Peyer's patch (tissue), 4 donors: ENCODE data around the gene GPSM3. TPM values are rescaled to one million over a fixed set of nuclear protein-coding genes. Genes with fewer than 3 reads are reported as not detected.
"Not testable (repeated sequence)": the region's sequence is repeated elsewhere in the genome, so short reads cannot be mapped to it uniquely, and the experiment has no call there.

Experiments used
- DNase-seq, 3 donors: peaks; one replicate each; pipeline ENCODE4 v3.0.0-alpha.2; 2017 to 2019
- H3K27ac ChIP-seq, 4 donors: fragments of 200-600 bp; sonication (generic); one replicate each; pipeline ENCODE4 v1.5.1; 2016 to 2019
- H3K27me3 ChIP-seq, 2 donors: fragments of 200-600 bp; sonication (generic); one replicate each; pipeline ENCODE4 v1.5.1; 2019
- H3K36me3 ChIP-seq, 3 donors: fragments of 200-600 bp; sonication (generic); one replicate each; pipeline ENCODE4 v1.5.1; 2016 to 2019
- H3K4me1 ChIP-seq, 4 donors: fragments of 200-600 bp; sonication (generic); one replicate each; pipeline ENCODE4 v1.5.1; 2016 to 2019
- H3K4me3 ChIP-seq, 4 donors: fragments of 200-600 bp; sonication (generic); 1 replicate in 3 of 4; 2 replicates in 1 of 4; pipeline ENCODE4 v1.5.1; 2016 to 2019; ENCODE audit warnings: mild to moderate bottlenecking in 1 of 4
- H3K9me3 ChIP-seq, 4 donors: fragments of 200-600 bp; sonication (generic); one replicate each; pipeline ENCODE4 v1.5.1; 2016 to 2019; ENCODE audit warnings: mild to moderate bottlenecking in 1 of 4
- CTCF ChIP-seq, 6 experiments: fragments of 450-650 bp in 4 of 6; fragments of 200-600 bp in 2 of 6; sonication (generic) in 1 of 6; IDR thresholded peaks; one replicate each; pipeline ENCODE4 v1.5.1; 2017 to 2019; ENCODE audit warnings: antibody characterized with exemption in 6 of 6, mild to moderate bottlenecking in 3 of 6, moderate library complexity in 1 of 6
- POLR2A ChIP-seq, 2 donors: fragments of 450-650 bp; IDR thresholded peaks; one replicate each; pipeline ENCODE4 v1.5.1; 2017; ENCODE audit warnings: antibody characterized with exemption in 2 of 2, mild to moderate bottlenecking in 2 of 2, moderate library complexity in 2 of 2
- small RNA-seq, 2 donors: library from RNA; depleted of rRNA; stranded (forward); fragments of <200 nt; gene quantifications; one replicate each; pipeline ENCODE3, GENCODE V24; 2016
- total RNA-seq, 4 donors: library from RNA; depleted of rRNA; stranded (reverse); fragments of >200 nt; gene quantifications; one replicate each; pipeline ENCODE4 v1.1.0, GENCODE V29; 2016

Gene GPSM3
- total RNA-seq, 4 donors from 2014 or later = 5.3 to 38.8 (median 10.3) TPM

GRCh38 chr6:32148289-32149091 lies 44.0 kb downstream of the GPSM3 start:
- Histone ChIP-seq H3K4me3 (peak overlapping the region; percentile 9 to 47 (median 30)), H3K27me3 (no peaks in the 10 kb centered on the region), H3K27ac (no peak overlapping the region), H3K9me3 (no peaks in the 10 kb centered on the region), H3K4me1 (peaks cover 0 to 17% (median 0%) of the 10 kb centered on the region in 4 donors), H3K36me3 (no peaks in the 10 kb centered on the region)
- TF ChIP-seq POLR2A (IDR thresholded peaks at IDR 0.05) = no peak
- TF ChIP-seq CTCF (IDR thresholded peaks at IDR 0.05) = peak in 1 of 6 experiments; percentile 10
- peak; percentile 27 to 82 (median 81) for DNase-seq

GRCh38 chr6:32147401-32148132 lies 44.9 kb downstream of the GPSM3 start:
- H3K4me1 ChIP-seq = peaks cover 0 to 10% (median 0%) of the 10 kb centered on the region in 4 donors
- no peaks in the 10 kb centered on the region for H3K9me3 ChIP-seq
- no peaks in the 10 kb centered on the region for H3K27me3 ChIP-seq
- TF ChIP-seq POLR2A (IDR thresholded peaks at IDR 0.05) (no peak), CTCF (IDR thresholded peaks at IDR 0.05) (no peak)
- DNase-seq = no peak
- H3K4me3 ChIP-seq = no peak overlapping the region
- H3K27ac ChIP-seq = no peak overlapping the region
- no peaks in the 10 kb centered on the region for H3K36me3 ChIP-seq

GRCh38 chr6:32146687-32147086 lies 45.8 kb downstream of the GPSM3 start:
- Histone ChIP-seq H3K36me3 (no peaks in the 10 kb centered on the region), H3K4me1 (peaks cover 0 to 3% (median 0%) of the 10 kb centered on the region in 4 donors), H3K27ac (no peak overlapping the region), H3K4me3 (no peak overlapping the region), H3K27me3 (no peaks in the 10 kb centered on the region), H3K9me3 (no peaks in the 10 kb centered on the region)
- no peak for DNase-seq
- TF ChIP-seq CTCF (IDR thresholded peaks at IDR 0.05) (no peak), POLR2A (IDR thresholded peaks at IDR 0.05) (no peak)

GRCh38 chr6:32146287-32146686 lies 46.2 kb downstream of the GPSM3 start:
- Histone ChIP-seq H3K36me3 (no peaks in the 10 kb centered on the region), H3K27ac (no peak overlapping the region), H3K4me3 (no peak overlapping the region), H3K9me3 (no peaks in the 10 kb centered on the region), H3K4me1 (peaks cover 0 to 3% (median 0%) of the 10 kb centered on the region in 4 donors), H3K27me3 (no peaks in the 10 kb centered on the region)
- TF ChIP-seq POLR2A (IDR thresholded peaks at IDR 0.05) (no peak), CTCF (IDR thresholded peaks at IDR 0.05) (no peak)
- DNase-seq = no peak

- H3K4me1 ChIP-seq, H3K4me3 ChIP-seq, H3K9me3 ChIP-seq, H3K27me3 ChIP-seq, H3K27ac ChIP-seq, DNase-seq, H3K36me3 ChIP-seq: not testable (repeated sequence)
Observed at GRCh38 chr6:32144238-32144637, 48.2 kb downstream of the GPSM3 start.

Small RNA genes within 50 kb of the gene (small RNA-seq; reads per million reads assigned to genes)
- gene AL662884.1 (0 reads per million in 2 donors), gene MIR6833 (0 reads per million in 2 donors)

Other genes with a start within 250 kb of the GPSM3 start
- 100 to 1,000 TPM in 1 of 4 donors, 10 to 100 TPM in 3; 23.1 to 183 (median 89.9) TPM for gene CFB, start 246.5 kb downstream of the GPSM3 start, total RNA-seq
- gene NELFE, start 233.7 kb downstream of the GPSM3 start, total RNA-seq = 10 to 100 TPM; 45.4 to 59.7 (median 50.2) TPM
- 100 to 1,000 TPM in 2 of 4 donors, 10 to 100 TPM in 2; 81.3 to 130 (median 107) TPM for gene SKIC2, start 233.5 kb downstream of the GPSM3 start, total RNA-seq
- gene DXO, start 220.5 kb downstream of the GPSM3 start, total RNA-seq = 10 to 100 TPM; 15.1 to 47.9 (median 24.1) TPM
- gene C4A, start 210.6 kb downstream of the GPSM3 start, total RNA-seq = 10 to 100 TPM; 13.7 to 56.9 (median 20.8) TPM
- gene C4B, start 177.8 kb downstream of the GPSM3 start, total RNA-seq = 10 to 100 TPM; 11.0 to 80.0 (median 20.3) TPM
- gene CYP21A2, start 154.2 kb downstream of the GPSM3 start, total RNA-seq = 1 to 10 TPM in 1 of 4 donors, not detected in 3; 1.2 TPM
- gene TNXB, start 83.3 kb downstream of the GPSM3 start, total RNA-seq = 100 to 1,000 TPM in 2 of 4 donors, 10 to 100 TPM in 2; 38.5 to 301 (median 117) TPM
- gene ATF6B, start 64.4 kb downstream of the GPSM3 start, total RNA-seq = 100 to 1,000 TPM in 3 of 4 donors, 10 to 100 TPM in 1; 75.3 to 408 (median 156) TPM
- 1 to 10 TPM; 5.1 to 6.6 (median 5.6) TPM for gene FKBPL, start 62.4 kb downstream of the GPSM3 start, total RNA-seq
- 1 to 10 TPM in 3 of 4 donors, not detected in 1; 3.1 to 4.1 (median 3.8) TPM for gene PRRT1, start 40.7 kb downstream of the GPSM3 start, total RNA-seq
- gene PPT2, start 38.5 kb downstream of the GPSM3 start, total RNA-seq = 100 to 1,000 TPM in 1 of 4 donors, 10 to 100 TPM in 2, 1 to 10 TPM in 1; 7.4 to 121 (median 26.9) TPM
- 10 to 100 TPM in 3 of 4 donors, 1 to 10 TPM in 1; 8.9 to 28.1 (median 16.2) TPM for gene EGFL8, start 28.0 kb downstream of the GPSM3 start, total RNA-seq
- 100 to 1,000 TPM in 1 of 4 donors, 10 to 100 TPM in 3; 28.9 to 140 (median 90.7) TPM for gene AGPAT1, start 16.6 kb downstream of the GPSM3 start, total RNA-seq
- gene RNF5, start 14.2 kb downstream of the GPSM3 start, total RNA-seq = 100 to 1,000 TPM in 3 of 4 donors, 10 to 100 TPM in 1; 84.2 to 199 (median 115) TPM
- gene AGER, start 8.4 kb downstream of the GPSM3 start, total RNA-seq = 10 to 100 TPM in 2 of 4 donors, 1 to 10 TPM in 2; 2.8 to 31.4 (median 9.2) TPM
- gene PBX2, start 2.4 kb downstream of the GPSM3 start, total RNA-seq = 10 to 100 TPM; 33.3 to 74.3 (median 64.4) TPM
- 10 to 100 TPM in 2 of 4 donors, 1 to 10 TPM in 2; 1.8 to 50.3 (median 8.9) TPM for gene NOTCH4, start 31.4 kb upstream of the GPSM3 start, total RNA-seq
- gene TSBP1, start 179.3 kb upstream of the GPSM3 start, total RNA-seq = not detected
- 1 to 10 TPM in 2 of 4 donors, not detected in 2; 3.6 to 3.8 TPM for gene BTNL2, start 214.5 kb upstream of the GPSM3 start, total RNA-seq
- gene HLA-DRA, start 247.2 kb upstream of the GPSM3 start, total RNA-seq = 100 to 1,000 TPM; 354 to 966 (median 405) TPM